Stimulated activated CD4-positive, alpha-beta T cell treated with anti-CD3 and anti-CD28 coated beads, Interleukin-12 subunit alpha, Interleukin-12 subunit beta, amount 100 ng/mL, for 24 hours (primary cell): ENCODE measurements around the gene ATXN3.

Experiments
- DNase-seq, 2 experiments: peaks; one replicate each; pipeline ENCODE4 v3.0.0-alpha.2; 2020; ENCODE audit warnings: low read depth in 2 of 2

ATXN3 gene

DNA sequence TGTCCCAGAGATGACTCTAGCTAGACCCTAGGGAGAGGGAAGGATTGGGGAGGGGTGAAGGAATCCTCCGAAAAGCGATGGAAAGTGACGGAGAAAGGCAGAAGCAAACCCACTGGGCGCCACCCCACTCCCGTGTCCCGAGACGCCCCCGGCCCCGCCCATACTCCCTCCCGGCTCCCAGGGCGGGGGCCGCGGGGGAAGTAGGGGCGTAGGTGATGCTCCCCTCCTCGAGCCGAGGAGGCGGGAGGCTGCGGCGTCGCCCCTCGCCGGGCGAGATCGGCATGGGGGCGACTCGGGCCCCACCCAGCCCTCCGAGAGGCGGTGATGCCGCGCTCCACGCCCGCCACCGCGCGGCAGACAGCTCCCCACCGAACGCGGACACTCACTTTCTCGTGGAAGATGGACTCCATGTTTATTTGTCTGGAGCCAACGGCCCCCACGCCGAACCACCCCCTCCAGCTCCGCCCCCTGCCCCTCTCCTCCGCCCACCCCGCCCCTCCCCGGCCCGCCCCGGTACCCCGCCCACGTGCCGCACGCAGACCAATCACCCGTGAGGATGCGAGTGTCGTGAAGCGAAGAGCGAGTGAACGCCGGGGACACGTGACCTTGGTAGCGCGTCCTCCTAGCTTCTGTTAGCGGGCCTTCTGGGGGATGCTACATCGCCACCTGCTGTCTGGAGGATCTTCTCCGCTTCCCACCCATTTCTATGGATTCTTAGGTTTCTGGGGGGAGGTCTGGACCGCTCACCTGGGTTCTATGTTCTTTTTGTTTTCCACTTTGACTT is at the start of gene ATXN3:
TSS of gene ATXN3 (minus strand) at position 440 of the 784 bp plus-strand sequence. CDS start at position 410, 30 bp downstream.
- DNase-seq = peak; percentile 90 to 91

DNA sequence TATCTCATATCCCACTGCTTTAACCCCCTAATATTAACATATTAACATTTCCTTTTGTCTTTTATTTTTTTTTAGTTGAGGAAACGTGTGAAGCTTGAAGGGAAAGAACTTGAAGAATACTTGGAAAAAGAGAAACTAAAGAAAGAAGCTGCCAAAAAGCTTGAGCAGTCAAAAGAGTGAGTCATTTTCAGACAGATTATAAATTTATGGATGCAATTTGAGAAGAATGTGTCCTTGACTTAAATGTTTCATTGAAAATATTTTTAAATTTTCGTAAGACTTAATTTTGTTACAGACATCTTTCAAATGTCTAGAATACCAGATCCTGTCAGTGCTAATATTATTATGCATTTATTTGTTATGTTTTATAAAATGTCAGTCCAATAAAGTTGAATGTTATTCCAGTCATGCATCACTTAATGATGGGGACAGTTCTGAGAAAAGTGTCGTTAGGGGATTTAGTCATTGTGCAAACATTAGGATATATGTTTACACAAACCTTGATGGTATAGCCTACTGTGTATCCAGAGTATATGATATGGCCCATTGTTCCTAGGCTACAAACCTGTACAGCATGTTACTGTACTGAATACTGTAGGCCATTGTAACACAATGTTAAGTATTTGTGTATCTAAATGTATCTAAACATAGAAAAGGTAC is 48.0 kb upstream of the ATXN3 start:
- DNase-seq = no peak

DNA sequence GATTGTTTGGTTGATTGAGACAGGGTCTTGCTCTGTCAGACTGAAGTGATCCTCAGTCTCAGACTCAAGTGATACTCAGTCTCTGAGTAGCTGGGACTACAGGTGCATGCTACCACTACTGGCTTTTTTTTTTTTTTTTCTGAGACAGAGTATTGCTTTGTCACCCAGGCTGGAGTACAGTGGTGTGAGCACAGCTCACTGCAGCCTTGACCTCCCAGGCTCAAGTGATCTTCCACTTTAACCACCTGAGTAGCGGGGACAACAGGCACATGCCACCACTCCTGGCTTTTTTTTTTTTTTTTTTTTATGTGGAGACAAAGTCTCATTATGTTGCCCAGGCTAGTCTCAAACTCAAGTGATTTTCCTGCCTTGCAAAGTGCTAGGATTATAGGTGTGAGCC is 47.2 kb upstream of the ATXN3 start:
- no peak for DNase-seq

DNA sequence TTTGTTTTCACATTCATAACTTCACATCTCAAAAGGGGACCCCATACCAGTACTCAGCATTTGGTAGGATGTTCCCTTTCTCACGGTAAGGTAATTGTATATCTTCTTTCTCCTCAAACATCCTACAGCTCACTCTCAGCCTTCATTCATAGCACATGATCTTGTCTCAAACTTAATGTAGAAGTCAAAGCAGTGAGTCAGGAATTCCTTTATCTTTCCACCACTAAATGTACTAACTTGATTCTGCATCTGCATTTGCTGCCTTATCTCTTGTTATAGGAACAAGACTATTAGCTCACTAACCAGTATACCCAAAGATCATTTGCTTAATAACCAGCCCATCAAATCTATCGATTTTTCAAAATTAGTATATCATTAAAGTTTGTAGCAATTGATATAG is 38.3 kb upstream of the ATXN3 start:
- DNase-seq = no peak

DNA sequence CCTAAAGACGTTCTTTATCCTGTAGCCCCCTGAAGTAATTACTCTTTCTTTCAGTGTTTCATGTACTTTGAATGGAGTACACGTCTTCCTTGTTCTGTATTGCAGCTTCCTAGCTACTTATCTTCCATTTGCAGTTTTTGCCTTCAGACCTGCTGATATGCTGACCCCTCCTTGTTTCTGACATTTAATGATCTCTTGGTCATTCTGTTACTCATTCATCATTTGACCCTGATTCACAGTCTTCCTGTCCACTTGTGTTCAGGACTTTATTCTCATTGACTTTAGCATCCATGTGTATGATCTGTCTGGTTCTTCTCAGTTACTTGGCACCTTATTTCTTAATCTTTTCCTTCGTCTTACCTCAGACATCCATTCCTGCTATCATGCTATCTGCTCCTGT is 37.6 kb upstream of the ATXN3 start:
- no peak for DNase-seq

DNA sequence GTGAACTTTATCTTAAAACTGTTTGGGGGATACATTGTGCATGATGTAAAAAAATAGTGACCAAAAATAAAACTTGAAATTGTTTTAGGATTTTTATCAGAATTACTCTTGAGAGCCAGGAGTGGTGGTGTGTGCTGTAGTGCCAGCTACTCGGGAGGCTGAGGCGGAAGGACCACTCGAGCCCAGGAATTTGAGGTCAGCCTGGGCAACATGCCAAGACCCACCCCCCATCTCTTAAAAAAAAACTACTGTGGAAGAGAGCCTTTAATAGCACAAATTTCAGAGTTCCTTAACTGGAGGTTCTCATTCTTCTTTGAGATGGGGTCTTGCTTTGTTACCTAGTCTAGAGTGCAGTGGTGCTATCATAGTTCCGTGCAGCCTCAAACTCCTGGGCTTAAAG is 36.9 kb upstream of the ATXN3 start:
- no peak for DNase-seq

DNA sequence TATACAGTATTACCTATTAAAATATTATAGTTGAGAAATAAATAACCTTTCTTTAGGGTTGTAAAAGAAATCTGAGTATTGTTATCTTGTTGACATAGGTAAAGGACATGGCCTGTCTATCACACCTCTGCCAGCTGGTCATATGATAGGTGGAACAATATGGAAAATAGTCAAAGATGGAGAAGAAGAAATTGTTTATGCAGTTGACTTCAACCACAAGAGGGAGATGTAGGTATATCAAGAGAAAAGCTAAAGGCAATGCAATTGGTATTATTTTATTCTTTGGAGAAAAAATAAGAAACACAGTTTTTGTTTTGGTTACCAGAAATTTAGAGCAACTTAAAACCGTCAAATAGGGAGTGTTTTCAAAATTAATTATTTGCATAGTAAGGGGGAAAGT is 28.9 kb upstream of the ATXN3 start:
- DNase-seq = no peak

DNA sequence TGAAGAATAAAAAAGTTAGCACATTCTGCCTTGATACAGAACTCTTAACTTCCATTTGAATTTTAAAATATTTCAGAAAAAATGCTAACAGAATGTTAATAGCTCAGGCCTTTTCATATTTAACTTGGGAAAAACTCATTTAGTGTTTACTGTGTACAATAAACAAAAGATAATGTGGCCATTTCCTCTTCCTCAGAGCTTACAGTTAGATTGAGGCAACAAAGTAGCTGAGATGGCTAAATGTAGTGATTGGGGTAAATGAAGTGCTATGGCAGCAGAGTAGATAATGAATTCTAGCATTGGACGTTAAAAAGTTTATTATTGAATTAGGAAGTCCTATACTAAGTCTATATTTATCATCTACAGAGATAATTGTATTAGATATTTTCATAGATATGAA is 28.1 kb upstream of the ATXN3 start:
- DNase-seq = no peak

DNA sequence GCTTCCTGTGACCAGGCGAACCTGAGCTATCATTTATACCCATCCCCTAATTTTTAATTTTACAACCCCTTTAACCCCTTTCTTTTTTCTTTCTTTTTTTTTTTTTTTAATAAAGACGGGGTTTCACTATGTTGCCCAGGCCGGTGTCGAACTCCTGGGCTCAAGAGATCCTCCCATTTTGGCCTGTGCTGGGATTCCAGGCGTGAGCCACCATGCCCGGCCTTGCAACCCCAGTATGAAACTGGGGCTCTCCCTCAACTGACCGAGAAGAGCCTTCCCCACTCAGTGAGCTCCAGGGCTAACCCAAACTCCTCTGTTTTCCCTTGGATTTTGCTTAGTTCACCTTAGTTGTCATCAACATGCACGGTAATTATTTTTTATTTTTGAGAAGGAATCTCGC is 16.4 kb upstream of the ATXN3 start:
- no peak for DNase-seq

DNA sequence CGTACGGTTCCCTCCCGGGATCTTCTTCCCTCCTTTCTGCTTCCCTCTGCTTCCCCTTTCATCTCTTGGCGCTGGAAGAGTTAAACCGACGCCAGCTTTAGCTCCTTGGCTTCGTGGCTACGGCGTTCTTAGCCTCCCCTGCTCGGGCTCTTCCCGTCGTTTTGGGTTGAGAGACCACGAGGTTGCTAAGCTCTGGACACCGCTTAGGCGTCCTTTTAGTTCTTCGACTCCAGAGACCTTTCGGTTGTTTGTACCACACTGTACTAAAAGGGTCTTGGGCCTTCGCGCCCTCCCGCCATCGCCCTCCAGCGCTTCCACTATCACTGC is 15.9 kb upstream of the ATXN3 start:
- no peak for DNase-seq

DNA sequence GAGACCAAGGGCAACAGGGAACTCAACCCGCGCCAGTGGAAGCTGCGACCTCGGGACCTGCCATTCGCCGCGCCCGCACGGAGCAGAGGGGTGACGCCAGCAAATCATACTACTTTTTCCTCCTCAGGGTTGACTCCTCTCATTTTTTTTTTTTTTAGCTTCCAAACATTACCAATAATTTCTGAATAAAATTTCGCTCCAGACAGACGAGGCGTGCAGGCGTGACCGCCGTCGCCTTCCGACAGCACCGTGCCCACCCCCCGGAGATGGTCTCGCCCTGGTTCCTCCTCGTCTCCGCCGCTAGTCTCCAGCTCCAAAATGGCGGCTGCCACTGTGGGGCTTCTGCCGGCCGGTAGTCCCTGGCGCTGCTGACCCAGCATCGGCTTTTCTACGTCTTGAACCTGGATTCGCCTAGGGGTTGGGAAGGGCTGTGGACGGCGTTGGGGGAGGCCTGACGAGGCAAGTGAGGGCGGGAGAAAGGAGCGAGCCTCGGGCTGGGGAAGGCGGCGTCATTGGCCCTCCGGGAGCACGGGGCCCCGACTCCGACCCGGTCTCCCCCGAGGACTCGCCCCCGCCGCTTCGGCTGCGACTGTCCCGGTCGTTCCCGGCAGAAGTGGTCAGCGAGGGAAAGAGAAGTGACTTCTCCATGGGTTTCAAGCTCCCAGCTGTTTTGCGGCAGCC is 15.4 kb upstream of the ATXN3 start, which contains the start of the genes CPSF2 and NDUFB1:
TSS of gene CPSF2 (plus strand) at position 300 of the 681 bp plus-strand sequence. CDS start 9,016 bp downstream, outside the sequence.
TSS of gene NDUFB1 (minus strand) at position 37 of the 681 bp plus-strand sequence. CDS start 4,069 bp downstream, outside the sequence.
- DNase-seq = peak; percentile 76 to 80

DNA sequence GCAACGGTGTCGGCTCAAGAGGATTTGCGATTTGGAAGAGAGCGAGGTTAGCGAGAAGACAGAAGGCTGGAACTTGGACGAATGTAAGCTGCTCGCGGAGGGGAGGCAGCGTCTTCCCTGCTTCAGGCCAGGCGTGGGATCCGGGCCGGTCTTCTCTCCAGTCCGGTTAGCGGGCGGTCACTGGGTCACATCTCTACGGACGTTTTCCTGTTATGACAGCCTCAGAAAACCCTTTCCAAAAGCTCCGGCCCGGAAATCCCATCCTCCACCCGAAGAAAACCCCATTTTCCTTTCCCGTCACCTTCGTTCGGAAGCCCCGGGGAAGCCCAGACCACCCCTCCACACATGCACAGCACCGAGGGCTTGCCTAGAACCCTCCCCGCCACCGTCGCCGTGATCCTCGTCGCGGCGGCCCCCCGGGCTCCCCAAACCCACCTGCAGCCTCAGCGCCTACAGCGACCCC is 14.9 kb upstream of the ATXN3 start:
- DNase-seq = no peak

DNA sequence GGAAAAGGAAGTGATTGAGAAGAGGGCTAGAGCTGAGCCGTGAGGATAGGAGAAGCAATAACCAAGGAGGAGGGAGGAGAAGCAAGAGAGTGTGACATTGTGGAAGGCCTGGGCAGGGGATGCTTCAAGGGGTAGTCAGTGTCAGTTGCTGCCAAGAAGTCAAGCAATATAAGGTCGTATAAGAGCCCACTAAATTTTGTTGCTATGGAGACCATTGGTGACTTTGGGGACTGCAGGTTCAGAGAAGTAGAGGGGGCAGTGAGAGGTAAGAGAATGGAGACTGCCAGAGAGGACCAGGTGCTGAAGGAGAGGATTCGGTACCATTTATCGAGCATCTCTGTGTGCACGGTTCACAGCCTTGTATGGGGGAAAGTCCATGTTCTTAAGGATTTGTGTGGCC is 3.1 kb upstream of the ATXN3 start:
- no peak for DNase-seq

DNA sequence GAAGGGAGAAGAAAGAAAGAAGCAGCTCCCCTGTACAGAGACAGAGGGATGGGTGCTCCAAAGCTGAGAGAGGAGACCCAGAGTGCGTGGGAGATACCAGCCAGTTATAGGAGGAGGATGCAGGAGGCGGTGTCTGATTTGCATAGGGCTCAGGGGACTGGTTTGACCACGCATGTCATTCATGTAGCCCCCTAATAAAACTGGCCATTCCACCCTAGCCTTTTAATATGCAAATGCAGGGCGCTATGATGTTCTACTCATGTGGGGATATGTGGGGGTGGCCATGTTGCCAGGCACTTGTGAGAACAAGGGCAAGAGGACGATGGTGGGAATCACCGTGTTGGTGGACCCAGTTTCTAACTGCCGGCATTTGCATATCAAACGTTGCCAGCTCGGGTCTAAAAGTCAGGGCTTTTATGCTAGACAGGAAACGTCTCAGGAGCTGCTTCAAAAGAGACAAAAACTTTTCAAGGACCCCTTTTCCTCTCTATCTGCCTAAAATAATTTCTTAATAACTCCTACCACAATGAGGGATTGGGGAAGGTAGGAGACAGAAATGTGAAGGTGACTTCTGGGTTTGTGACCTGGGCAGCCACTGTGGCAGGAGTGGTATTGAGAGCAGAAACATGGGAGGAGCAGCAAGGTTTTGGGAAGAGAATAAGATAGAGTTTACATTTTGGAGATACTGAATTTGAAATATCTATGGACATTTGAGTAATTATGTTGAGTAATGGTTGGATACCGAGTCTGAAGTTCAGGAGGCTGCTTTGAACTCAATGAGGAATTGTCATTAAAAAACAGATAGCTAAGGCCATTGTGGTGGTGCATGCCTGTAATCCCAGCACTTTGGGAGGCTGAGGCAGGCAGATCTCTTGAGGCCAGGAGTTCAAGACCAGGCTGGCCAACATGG is 2.2 kb upstream of the ATXN3 start:
- DNase-seq = no peak

DNA sequence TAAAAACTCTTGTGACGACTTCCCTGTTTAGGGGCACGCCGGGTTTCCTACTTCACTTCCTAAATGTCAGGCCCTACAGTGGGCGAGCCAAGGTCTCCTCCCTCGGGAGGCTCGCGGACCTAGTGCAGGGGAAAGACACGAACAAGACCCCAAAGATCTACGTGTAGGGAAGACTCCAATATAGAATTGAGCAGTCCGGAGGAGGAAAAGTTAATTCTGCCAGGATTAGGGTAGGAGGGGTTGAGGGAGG is 564 bp downstream of the ATXN3 start:
- no peak for DNase-seq

DNA sequence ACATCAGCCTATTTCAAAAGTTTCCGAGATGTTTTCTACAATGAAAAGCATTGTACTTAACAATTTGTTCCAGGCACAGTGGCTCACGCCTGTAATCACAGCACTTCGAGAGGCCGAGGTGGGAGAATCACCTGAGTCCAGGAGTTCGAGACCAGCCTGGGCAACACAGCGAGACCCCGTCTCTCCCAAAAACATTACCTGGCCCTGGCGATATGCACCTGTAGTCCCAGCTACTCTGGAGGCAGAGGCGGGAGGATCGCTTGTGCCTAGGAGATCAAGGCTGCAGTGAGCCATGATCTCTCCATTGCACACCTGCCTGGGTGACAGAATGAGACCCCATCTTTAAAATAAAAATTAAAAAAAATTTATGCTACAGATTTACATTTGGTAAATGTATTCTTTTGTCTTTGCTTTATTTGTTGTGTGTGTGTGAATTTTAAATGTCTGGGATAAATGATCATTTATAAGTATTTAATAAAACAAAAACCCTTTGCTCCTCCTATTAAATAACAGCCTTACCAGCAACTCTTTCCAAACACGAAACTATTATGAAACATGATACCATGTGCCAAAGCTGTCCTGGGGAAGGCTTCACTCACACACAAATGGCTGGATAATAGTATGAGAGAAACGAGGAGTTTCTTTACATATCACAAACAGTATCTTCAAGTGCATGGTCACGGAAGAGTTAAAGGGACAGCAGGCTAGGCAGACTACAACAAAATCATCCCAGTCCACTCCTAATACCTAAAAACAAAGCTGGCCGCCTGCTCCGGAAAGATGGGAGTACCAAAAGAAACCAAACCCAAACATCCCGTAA is 1.1 kb downstream of the ATXN3 start:
- no peak for DNase-seq

DNA sequence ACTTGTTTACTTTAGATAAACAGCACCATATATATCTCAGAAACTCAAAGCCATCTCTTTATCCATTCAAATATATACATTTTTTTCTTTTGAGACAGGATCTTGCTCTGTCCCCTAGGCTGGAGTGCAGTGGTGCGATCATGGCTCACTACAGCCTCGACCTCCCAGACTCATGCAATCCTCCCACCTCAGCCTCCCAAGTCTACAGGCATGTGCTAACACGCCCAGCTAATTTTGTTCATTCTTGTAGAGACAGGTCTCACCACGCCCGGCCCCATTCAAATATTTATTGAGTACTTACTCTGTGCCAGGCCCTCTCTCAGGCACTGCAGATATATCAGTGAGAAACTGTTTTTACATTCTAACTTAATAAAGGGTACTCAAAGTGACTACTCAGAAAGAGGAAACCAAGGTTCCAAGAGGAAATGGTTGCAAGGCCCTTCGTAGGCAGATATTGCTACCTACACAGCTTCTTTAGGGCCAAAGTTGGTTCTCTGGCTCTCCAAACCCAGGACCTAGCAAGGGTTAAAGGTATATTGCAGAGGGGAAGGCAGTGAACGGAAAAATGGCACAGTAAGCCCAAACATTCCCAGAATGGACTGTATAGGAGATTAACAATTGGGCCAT is 2.9 kb downstream of the ATXN3 start:
- DNase-seq = no peak

DNA sequence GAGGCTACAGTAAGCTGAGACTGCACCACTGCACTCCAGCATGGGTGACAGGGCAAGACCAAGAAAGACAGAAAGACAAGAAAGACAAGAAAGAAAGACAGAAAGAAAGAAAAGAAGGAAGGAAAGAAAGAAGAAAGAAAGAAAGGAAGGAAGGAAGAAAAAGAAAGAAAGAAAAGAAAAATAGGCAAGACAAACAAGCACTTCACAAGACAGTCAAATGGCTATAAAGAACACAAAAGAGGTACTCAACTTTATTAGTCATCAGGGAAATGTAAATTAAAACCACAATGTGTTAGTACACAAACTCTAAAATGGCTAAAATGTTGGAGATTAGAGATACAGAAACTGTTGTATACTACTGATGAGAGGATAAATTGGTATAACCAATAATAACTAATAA is 6.6 kb downstream of the ATXN3 start:
- no peak for DNase-seq

DNA sequence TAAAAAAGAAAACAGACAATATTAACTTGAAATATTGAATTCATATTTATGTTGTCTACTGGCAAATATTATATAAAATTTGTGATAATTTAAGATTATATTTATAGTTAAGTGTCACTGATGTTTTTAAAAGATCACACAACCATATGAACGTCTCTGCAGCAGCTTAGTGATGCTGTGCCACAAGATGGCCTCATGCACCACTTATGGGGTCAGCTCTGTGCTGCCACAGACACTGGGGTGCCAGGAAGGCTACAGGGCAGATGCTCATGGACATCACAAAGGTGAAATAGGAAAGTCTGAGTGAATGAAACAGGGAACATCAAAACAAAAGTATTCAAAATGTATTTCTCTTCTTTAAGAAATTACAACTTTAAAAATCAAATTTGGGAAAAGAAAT is 13.1 kb downstream of the ATXN3 start:
- DNase-seq = no peak

DNA sequence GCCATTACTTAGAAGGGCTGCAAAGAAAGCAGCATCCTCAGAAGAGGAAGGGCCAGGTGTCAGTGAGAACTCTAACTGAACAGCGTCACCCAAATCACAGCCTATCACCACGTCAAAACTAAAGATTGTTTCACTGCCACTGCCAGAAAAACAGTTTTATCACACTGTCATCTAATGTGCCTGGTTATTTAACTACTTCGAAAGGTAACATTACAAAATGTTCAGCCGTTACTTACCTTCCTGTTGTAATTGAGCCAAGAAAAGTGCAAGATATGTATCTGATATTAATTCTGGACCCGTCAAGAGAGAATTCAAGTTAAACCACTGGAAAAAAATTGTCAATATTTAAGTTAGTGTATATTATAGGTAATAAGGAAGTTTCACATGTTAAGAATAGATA is 17.9 kb downstream of the ATXN3 start:
- no peak for DNase-seq

DNA sequence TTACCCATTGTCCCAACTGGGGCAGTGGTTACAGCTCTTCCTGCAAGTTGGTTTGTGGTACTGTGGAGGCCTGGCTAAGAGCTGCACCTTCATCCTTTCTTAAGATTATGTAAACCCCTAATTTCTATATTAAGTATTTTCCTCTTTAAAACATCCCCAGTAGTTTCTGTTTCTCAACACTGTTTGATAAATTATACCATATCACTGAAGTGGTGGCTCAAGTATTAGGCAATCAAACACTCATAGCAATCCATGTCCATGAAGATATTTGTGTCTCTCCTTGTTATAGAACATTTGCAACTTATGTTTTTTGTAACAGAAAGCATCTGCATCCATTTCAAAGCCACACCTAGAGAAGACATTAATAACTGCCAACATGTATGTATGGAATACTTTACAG is 31.8 kb downstream of the ATXN3 start:
- DNase-seq = no peak
